IPS DF 6.9 (cell line): ENCODE measurements around the gene LMTK3.

ENCODE experiments used
- DNase-seq: peaks from one replicate; pipeline ENCODE4 v3.0.0-alpha.2; 2013; ENCODE audit warnings: low read depth, low spot score
- H3K27ac ChIP-seq: one replicate; pipeline ENCODE4 v1.5.1; 2013; ENCODE audit warnings: low read length, control low read depth
- H3K27me3 ChIP-seq: 2 replicates; pipeline ENCODE4 v1.6.1; 2013; ENCODE audit warnings: mild to moderate bottlenecking, low read length; ENCODE audit not compliant: control insufficient read depth, insufficient read depth
- H3K36me3 ChIP-seq: 2 replicates; pipeline ENCODE4 v1.6.1; 2013; ENCODE audit warnings: low read length; ENCODE audit not compliant: control insufficient read depth, insufficient read depth
- H3K4me1 ChIP-seq: 2 replicates; pipeline ENCODE4 v1.6.1; 2013; ENCODE audit warnings: low read length; ENCODE audit not compliant: control insufficient read depth, insufficient read depth
- H3K4me3 ChIP-seq: 2 replicates; pipeline ENCODE4 v1.5.1; 2013; ENCODE audit warnings: mild to moderate bottlenecking, low read length
- H3K9me3 ChIP-seq: 2 replicates; pipeline ENCODE4 v1.6.1; 2013; ENCODE audit warnings: low read length, inconsistent platforms; ENCODE audit not compliant: control insufficient read depth, insufficient read depth
- WGBS: extraction: QIAGEN DNeasy Blood & Tissue Kit; methylation state at CpG from one replicate; pipeline ENCODE4 v1.1.7; 2013; ENCODE audit warnings: mixed read lengths, missing lambda C conversion rate; ENCODE audit not compliant: insufficient read length, insufficient coverage; 5-methylcytosine and 5-hydroxymethylcytosine counted together

Gene LMTK3

GRCh38 chr19:48468772-48469288 lies 42.8 kb downstream of the LMTK3 start:
- H3K36me3 ChIP-seq, result peaks cover 33% of the 10 kb centered on the region
- peak overlapping the region; percentile 90; the same call in 1 of the 2 replicates for H3K4me3 ChIP-seq
- H3K4me1 ChIP-seq, result no peaks in the 10 kb centered on the region
- no peaks in the 10 kb centered on the region for H3K9me3 ChIP-seq
- no CpG with 5 or more reads among the region's 36 CpGs for WGBS
- DNase-seq, result peak; percentile 100
- no peaks in the 10 kb centered on the region for H3K27me3 ChIP-seq
- H3K27ac ChIP-seq, result no peak overlapping the region

GRCh38 chr19:48466561-48467325 lies 44.9 kb downstream of the LMTK3 start:
- Histone ChIP-seq H3K4me1 (no peaks in the 10 kb centered on the region), H3K27ac (no peak overlapping the region), H3K9me3 (no peaks in the 10 kb centered on the region), H3K27me3 (no peaks in the 10 kb centered on the region), H3K4me3 (no peak overlapping the region), H3K36me3 (peaks cover 13% of the 10 kb centered on the region)
- DNase-seq, result no peak
- WGBS, result 100% methylated on average over 1 of the region's 16 CpGs

GRCh38 chr19:48465215-48465614 lies 46.4 kb downstream of the LMTK3 start:
- Histone ChIP-seq H3K27ac (no peak overlapping the region), H3K27me3 (no peaks in the 10 kb centered on the region), H3K4me1 (no peaks in the 10 kb centered on the region; the same call in 1 of the 2 replicates), H3K9me3 (no peaks in the 10 kb centered on the region), H3K4me3 (no peak overlapping the region), H3K36me3 (no peaks in the 10 kb centered on the region; the same call in 1 of the 2 replicates)
- DNase-seq, result no peak
- no CpG with 5 or more reads among the region's 1 CpG for WGBS

GRCh38 chr19:48461982-48462655 lies 49.5 kb downstream of the LMTK3 start:
- Histone ChIP-seq H3K4me3 (no peak overlapping the region), H3K27ac (no peak overlapping the region), H3K36me3 (no peaks in the 10 kb centered on the region), H3K4me1 (no peaks in the 10 kb centered on the region; the same call in 1 of the 2 replicates), H3K9me3 (no peaks in the 10 kb centered on the region), H3K27me3 (no peaks in the 10 kb centered on the region)
- no CpG with 5 or more reads among the region's 62 CpGs for WGBS
- DNase-seq, result peak; percentile 74

GRCh38 chr19:48461651-48461981 lies 50.0 kb downstream of the LMTK3 start:
- WGBS, result no CpG with 5 or more reads among the region's 36 CpGs
- no peak for DNase-seq
- H3K4me3 ChIP-seq, result no peak overlapping the region
- no peaks in the 10 kb centered on the region for H3K27me3 ChIP-seq
- H3K9me3 ChIP-seq, result no peaks in the 10 kb centered on the region
- no peaks in the 10 kb centered on the region; the same call in 1 of the 2 replicates for H3K4me1 ChIP-seq
- H3K36me3 ChIP-seq, result no peaks in the 10 kb centered on the region
- H3K27ac ChIP-seq, result no peak overlapping the region

- H3K36me3 ChIP-seq, result peaks cover 24% of the 10 kb centered on the region
- WGBS, result no CpG with 5 or more reads among the region's 2 CpGs
- H3K9me3 ChIP-seq, result no peaks in the 10 kb centered on the region
- no peak overlapping the region for H3K27ac ChIP-seq
- DNase-seq, result no peak
- no peaks in the 10 kb centered on the region; the same call in 1 of the 2 replicates for H3K4me1 ChIP-seq
- no peak overlapping the region for H3K4me3 ChIP-seq
- no peaks in the 10 kb centered on the region for H3K27me3 ChIP-seq
These were observed 53.6 kb downstream of the LMTK3 start for GRCh38 chr19:48458016-48458415.

- WGBS, result no CpG with 5 or more reads among the region's 4 CpGs
- Histone ChIP-seq H3K4me3 (no peak overlapping the region), H3K36me3 (peaks cover 32% of the 10 kb centered on the region), H3K9me3 (no peaks in the 10 kb centered on the region), H3K27ac (no peak overlapping the region), H3K4me1 (no peaks in the 10 kb centered on the region; the same call in 1 of the 2 replicates), H3K27me3 (no peaks in the 10 kb centered on the region)
- DNase-seq, result no peak
These were observed 54.8 kb downstream of the LMTK3 start for GRCh38 chr19:48456864-48457263.

GRCh38 chr19:48455908-48456562 lies 55.6 kb downstream of the LMTK3 start:
- Histone ChIP-seq H3K27ac (no peak overlapping the region), H3K27me3 (no peaks in the 10 kb centered on the region), H3K4me3 (no peak overlapping the region), H3K36me3 (peaks cover 38% of the 10 kb centered on the region), H3K9me3 (no peaks in the 10 kb centered on the region), H3K4me1 (no peaks in the 10 kb centered on the region)
- no peak for DNase-seq
- WGBS, result no CpG with 5 or more reads among the region's 11 CpGs

GRCh38 chr19:48455171-48455907 lies 56.3 kb downstream of the LMTK3 start, which contains the start of gene KCNJ14:
Gene KCNJ14 (plus strand): TSS chr19:48455574. CDS start chr19:48461725, 6,151 bp downstream.
- Histone ChIP-seq H3K27me3 (no peaks in the 10 kb centered on the region), H3K27ac (no peak within 1 kb of the TSS), H3K4me3 (no peak within 1 kb of the TSS), H3K36me3 (peaks cover 44% of the 10 kb centered on the region), H3K9me3 (no peaks in the 10 kb centered on the region), H3K4me1 (no peaks in the 10 kb centered on the region)
- no peak for DNase-seq
- WGBS, result no CpG with 5 or more reads among the region's 16 CpGs
